ENCODE data around the gene PLPP3.
A peak's percentile ranks its signal among the peaks of the same experiment; 100 is the strongest.

The PLPP3 gene

GRCh38 chr1:56547977-56548376 lies 31.4 kb downstream of the PLPP3 start:
- DNase-seq (ENCODE audit: low spot score): no peak

DNA sequence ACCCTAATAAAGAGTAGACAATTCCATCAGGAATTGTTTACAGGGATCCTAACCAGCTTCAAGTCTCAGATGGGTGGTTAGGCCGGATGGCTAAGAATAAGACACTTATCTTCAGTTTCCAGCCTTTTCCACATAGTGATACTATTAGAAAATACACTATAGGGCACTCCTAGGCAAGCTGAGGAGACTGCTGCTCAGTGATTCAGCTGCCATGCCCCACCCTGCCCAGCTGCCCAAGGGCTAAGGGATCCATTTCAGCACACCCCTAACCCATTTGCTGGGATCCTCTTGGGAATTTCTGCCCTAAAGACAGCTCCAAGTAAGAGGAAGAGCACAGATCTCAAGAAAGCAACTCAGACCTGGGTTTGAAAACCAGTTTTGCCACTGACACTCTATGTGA lies 31.9 kb downstream of the PLPP3 start:
- DNase-seq (ENCODE audit: low spot score): no peak

DNA sequence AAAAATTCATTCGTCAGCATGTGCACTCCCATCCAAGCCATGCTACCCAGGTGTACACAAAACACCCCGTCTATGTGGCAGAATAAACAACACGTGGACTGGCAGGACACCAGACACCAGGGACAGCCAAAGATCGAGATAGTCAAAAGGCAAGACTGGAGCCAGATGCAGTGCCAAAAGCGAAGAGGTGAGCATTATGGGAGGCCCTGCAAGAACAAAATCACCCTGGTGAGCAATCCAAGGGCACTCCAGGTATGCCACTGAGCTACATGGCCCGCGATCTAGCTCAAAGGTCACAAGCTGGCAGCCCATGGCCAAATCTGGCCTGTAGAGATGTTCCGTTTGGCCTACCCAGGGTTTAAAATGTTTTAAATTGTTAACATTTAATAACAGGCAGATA lies 33.7 kb downstream of the PLPP3 start:
- no peak for DNase-seq (ENCODE audit: low spot score)

GRCh38 chr1:56543783-56544612 lies 35.4 kb downstream of the PLPP3 start:
- DNase-seq (ENCODE audit: low spot score): no peak

GRCh38 chr1:56542651-56543050 lies 36.7 kb downstream of the PLPP3 start:
- DNase-seq (ENCODE audit: low spot score): no peak

DNA sequence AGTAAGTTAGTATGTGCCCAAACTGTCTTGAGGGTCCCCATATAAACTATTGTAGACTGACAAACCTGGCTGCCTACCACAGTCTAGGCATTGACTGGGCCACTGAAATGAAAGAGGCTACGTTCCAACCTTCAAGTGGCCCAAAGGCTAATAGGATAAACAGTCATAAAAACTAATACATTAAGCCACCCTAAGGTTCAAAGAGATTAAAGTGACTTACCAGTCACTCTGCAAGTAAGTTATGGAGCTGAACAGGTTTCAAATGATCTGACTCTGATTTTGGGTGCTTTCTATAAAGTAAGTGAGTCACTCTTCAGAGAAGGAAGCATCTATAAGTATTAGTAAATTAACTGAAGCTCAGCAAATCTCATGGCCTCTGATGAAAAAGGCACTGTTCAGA lies 38.0 kb downstream of the PLPP3 start:
- no peak for DNase-seq (ENCODE audit: low spot score)

GRCh38 chr1:56540467-56540866 lies 38.9 kb downstream of the PLPP3 start:
- DNase-seq (ENCODE audit: low spot score): no peak

- no peak for DNase-seq (ENCODE audit: low spot score)
Observed at GRCh38 chr1:56539520-56539931, 39.8 kb downstream of the PLPP3 start.

DNA sequence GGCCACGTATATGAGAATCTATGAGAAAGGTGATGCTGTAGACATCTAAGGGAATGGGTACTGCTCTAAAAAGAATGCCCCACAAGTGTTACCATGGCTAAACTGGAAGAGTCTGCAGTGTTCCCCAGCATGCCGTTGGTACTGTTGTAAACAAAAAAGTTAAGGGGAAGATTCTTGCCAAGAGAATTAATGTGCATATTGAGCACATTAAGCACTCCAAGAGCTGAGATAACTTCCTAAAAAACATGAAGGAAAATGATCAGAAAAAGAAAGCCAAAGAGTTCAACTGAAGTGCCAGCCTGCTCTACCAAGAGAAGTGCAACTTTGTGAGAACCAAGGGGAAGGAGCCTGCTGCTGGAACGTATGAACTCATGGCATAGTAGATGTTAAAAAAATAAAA lies 40.8 kb downstream of the PLPP3 start:
- DNase-seq (ENCODE audit: low spot score): no peak

DNA sequence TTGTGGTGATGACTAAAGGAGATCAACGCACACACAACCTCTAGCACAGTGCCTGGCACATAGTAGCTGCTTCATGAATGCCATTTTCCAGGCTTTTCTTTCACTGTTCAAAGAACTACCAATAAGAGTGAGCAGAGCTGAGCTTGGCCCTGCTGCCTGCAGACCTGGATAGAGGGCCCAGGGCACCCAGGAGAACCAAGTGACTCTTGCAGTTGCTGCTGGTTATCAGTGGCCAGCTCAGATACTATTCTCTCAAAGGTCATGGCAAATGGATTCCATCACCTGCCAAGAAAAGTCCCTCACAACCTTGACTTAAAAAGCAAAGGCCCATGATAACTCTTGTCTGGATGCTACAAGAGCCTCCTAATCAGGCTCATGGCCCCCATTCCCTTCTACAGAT lies 41.7 kb downstream of the PLPP3 start:
- no peak for DNase-seq (ENCODE audit: low spot score)

GRCh38 chr1:56535939-56536338 lies 43.4 kb downstream of the PLPP3 start:
- DNase-seq (ENCODE audit: low spot score): no peak

GRCh38 chr1:56535362-56535761 lies 44.0 kb downstream of the PLPP3 start:
- DNase-seq (ENCODE audit: low spot score): no peak

DNA sequence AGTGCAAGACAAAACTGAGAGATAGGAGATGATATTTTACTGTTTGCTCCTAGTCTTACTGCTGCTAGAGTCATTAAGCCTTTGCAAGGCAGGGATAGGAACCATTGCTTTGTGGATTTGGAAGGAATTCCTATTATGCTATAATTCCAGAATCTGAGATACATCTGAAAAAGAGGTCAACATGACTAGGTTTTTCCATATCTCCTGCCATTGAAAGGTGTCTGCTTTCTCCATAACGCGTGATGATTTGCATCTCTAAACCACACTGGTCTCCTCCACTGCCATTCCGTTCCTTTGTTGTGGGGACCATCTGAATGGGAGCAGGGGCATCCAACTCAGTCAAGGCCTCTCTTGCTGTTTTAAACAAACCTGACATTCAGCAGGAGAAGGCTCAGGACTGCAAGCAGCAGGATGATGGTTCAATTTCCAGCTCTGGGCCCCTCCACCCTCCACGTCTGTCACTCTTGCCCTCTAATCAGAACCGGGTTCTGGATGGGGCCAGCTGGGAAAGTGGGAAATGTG lies 45.2 kb downstream of the PLPP3 start:
- no peak for DNase-seq (ENCODE audit: low spot score)

DNA sequence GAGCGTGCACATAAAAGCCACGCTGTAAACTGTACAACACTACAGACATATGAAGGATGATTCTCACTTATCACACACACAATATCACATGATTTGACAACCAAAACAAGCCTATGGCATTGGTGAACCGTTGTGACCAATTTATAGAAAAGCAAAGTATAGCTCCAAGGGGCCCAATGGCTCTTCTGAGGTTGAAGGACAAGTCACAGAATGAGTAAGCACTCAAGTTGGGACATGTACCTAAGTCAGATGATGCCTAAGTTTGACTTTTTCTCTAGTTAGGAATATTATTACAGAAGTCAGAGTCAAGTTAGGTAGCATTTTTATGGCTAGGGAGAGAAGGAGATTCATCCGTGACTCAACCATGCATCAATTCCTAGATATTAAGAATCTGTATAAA lies 45.7 kb downstream of the PLPP3 start:
- DNase-seq (ENCODE audit: low spot score): no peak

DNA sequence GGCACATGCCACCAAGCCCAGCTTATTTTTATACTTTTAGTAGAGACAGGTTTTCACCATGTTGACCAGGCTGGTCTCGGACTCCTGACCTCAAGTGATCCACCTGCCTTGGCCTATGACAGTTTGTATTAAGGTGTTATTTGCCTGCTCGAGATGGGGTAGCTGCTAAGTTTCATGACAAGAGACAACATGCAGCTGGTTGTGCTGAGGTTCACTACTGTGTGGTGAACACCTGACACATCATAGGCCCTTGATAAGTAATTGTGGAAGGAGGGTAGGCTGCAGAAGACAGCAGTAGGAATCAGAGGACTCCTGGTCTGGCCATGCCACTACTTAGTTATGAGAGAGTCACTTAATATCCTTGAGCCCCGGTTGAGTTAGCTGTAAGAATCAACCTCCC lies 46.2 kb downstream of the PLPP3 start:
- no peak for DNase-seq (ENCODE audit: low spot score)

- no peak for DNase-seq (ENCODE audit: low spot score)
Observed at GRCh38 chr1:56532350-56532683, 47.0 kb downstream of the PLPP3 start.

DNA sequence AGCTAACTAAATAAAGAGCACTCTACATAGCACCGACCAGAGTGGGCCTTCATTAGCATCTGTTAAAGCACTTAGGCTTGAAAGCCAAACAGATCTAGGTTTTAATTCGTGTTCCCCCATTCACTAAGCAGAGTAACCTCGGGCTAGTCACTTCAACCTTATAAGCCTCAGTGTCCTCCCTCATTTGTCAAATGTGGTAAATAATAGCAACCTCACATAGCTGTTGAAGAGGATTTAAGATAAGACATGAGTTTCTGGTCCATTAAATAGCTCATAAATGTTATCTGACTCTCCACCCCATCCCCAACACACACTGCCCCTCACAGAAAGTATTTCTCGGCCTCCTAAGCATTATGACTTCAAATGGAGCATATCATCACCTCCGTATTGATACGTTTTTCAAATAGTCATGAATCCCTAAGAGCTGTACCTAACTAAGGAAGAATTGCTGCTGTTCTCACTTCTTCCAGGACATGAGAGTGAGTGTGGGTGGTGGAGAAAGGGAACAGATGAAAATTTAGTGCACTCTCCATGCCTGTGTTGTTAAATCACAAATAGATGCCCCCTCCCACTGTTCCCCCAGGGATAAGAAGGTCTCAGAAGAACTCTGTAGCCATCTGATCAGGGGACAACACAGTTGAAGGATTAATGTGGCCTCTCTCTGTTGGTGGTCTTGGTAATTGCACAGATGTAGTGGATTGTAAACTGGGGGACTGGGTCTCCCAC lies 47.6 kb downstream of the PLPP3 start:
- no peak for DNase-seq (ENCODE audit: low spot score)

DNA sequence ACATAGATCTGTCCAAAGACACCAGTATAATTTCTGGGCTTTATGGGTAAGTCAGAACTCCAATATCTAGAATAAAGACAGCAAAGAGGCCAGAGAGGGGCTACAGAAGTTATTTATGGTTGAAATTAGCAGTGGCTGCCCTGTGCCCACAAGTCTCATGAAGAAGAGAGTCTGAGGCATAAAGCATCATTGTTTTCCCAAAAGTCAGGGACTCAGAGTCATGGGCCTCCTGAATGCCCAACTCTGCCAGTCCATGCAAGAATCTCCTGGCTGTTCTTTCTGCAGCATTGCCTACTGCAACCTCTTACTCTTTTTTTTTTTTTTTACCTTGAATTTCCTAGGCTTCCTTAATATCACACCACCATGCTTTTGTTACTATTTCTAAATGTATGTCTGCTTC lies 49.6 kb downstream of the PLPP3 start:
- no peak for DNase-seq (ENCODE audit: low spot score)

- no peak for DNase-seq (ENCODE audit: low spot score)
Observed at GRCh38 chr1:56527548-56528302, 51.6 kb downstream of the PLPP3 start.

DNA sequence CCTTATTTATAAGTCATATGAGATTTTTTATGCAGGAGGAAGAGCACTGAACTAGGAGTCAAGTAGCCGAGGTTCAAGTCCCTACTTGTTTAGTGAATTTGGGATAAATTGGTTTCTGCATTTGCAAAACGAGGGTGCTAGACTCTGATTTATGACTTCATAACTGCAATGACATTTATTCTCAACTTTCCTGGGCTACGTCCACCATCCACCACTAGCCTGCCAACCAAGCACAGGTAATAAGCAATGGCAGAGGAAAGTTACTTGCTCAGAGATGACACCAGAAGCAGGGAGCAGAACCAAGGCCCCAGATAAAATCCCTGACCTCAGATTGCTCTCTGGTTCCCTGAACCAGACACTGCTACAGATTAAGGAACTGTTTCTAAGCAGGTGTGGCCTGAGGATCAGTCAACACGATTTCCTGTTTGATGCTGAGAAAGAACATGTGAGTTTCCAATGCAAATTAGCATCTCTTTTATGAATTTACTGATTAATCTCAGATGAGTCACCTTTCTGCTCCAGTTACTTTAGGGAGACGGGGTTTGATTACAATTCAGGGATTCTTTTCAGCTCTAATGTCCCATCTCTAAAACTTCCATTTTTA lies 52.7 kb downstream of the PLPP3 start:
- DNase-seq (ENCODE audit: low spot score): no peak

DNA sequence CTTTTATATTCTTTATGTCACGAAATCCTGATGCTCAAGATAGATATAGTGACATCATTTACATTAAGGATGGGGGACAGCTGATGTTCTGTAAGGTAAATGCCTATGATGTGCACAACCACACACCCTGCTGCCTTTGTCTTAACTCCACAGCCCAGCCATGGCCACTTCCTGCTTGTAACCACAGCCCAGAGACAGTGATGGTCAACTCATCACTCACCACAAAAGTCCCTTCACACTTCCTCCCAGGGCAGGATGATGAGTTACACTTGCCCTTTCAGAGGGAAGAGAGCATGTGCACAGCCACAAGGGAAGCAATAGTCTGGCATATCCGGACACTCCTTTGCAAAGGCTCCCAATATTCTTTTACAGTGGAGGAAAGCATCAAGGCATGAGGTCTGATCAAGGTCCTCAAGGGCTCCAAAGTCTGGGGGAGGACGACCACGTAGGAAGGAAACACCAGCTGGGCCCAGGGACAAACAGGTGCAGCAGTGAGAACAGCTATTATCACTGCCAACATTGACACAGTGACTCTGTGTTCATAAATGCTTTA lies 53.8 kb downstream of the PLPP3 start:
- peak; percentile 46 for DNase-seq (ENCODE audit: low spot score)

GRCh38 chr1:56524263-56524662 lies 55.1 kb downstream of the PLPP3 start:
- no peak for DNase-seq (ENCODE audit: low spot score)

All from AG20443 (cell line).